RWPE2 (cell line): ENCODE measurements around the gene ANKS1B.

Experiments
- ATAC-seq: fragments of 200-7000 bp; cut with Tn5 transposase; 3 replicates; pipeline ENCODE4 v1.9.1; 2021; ENCODE audit warnings: low read depth
- DNase-seq: peaks from one replicate; pipeline ENCODE4 v3.0.0-alpha.2; 2020; ENCODE audit warnings: low spot score
- H3K27ac ChIP-seq: fragments of 450-650 bp; 2 replicates; pipeline ENCODE4 v1.5.1; 2017; ENCODE audit warnings: mild to moderate bottlenecking; ENCODE audit not compliant: poor library complexity, severe bottlenecking
- H3K27me3 ChIP-seq: fragments of 250-450 bp; sonication (Bioruptor Pico); 2 replicates; pipeline ENCODE4 v1.5.1; 2021; ENCODE audit warnings: mild to moderate bottlenecking, moderate library complexity; ENCODE audit not compliant: insufficient read depth, poor library complexity, severe bottlenecking
- H3K36me3 ChIP-seq: fragments of 250-450 bp; sonication (Bioruptor Pico); 2 replicates; pipeline ENCODE4 v1.5.1; 2020; ENCODE audit warnings: low read depth, mild to moderate bottlenecking, moderate library complexity
- H3K4me1 ChIP-seq: fragments of 250-450 bp; sonication (Bioruptor Pico); 2 replicates; pipeline ENCODE4 v1.5.1; 2021; ENCODE audit warnings: mild to moderate bottlenecking, moderate library complexity; ENCODE audit not compliant: insufficient read depth, poor library complexity, severe bottlenecking
- H3K4me3 ChIP-seq: fragments of 250-450 bp; sonication (Bioruptor Pico); 2 replicates; pipeline ENCODE4 v1.5.1; 2021; ENCODE audit warnings: mild to moderate bottlenecking, moderate library complexity; ENCODE audit not compliant: severe bottlenecking
- H3K9me3 ChIP-seq: fragments of 250-450 bp; sonication (Bioruptor Pico); 2 replicates; pipeline ENCODE4 v1.5.1; 2021; ENCODE audit warnings: mild to moderate bottlenecking, moderate library complexity; ENCODE audit not compliant: severe bottlenecking
- TF ChIP-seq, protein P1 (sequence below): fragments of 450-650 bp; IDR thresholded peaks from one replicate; pipeline ENCODE4 v1.5.1; 2017; ENCODE audit warnings: mild to moderate bottlenecking, moderate library complexity; ENCODE audit not compliant: poor library complexity, severe bottlenecking

ANKS1B gene

DNA sequence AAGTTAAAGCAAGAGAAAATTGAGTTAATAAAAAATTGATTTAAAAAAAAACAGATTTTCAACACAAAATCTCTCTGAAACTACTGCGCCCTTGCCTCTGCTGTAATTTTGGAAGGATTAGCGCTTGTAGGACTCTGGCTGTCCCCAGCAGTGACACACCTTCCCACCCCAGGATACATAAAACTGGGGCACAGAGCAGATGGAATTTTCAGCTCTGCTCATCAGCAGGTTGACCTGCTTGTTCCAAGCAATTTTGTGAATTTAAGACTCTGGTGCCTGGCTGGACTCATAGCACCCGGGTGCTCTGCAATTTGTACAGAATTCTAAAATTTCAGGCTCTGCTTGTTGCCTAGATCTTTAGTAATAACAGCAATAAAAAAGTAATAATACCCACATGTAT, 595.0 kb downstream of the ANKS1B start:
- Histone ChIP-seq H3K4me1 (no peaks in the 10 kb centered on the region), H3K27ac (no peak overlapping the region), H3K27me3 (no peaks in the 10 kb centered on the region), H3K36me3 (no peaks in the 10 kb centered on the region), H3K9me3 (no peaks in the 10 kb centered on the region), H3K4me3 (no peak overlapping the region)
- ATAC-seq (no peak), DNase-seq (no peak)
- TF ChIP-seq, protein P1, sequence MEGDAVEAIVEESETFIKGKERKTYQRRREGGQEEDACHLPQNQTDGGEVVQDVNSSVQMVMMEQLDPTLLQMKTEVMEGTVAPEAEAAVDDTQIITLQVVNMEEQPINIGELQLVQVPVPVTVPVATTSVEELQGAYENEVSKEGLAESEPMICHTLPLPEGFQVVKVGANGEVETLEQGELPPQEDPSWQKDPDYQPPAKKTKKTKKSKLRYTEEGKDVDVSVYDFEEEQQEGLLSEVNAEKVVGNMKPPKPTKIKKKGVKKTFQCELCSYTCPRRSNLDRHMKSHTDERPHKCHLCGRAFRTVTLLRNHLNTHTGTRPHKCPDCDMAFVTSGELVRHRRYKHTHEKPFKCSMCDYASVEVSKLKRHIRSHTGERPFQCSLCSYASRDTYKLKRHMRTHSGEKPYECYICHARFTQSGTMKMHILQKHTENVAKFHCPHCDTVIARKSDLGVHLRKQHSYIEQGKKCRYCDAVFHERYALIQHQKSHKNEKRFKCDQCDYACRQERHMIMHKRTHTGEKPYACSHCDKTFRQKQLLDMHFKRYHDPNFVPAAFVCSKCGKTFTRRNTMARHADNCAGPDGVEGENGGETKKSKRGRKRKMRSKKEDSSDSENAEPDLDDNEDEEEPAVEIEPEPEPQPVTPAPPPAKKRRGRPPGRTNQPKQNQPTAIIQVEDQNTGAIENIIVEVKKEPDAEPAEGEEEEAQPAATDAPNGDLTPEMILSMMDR, result no peak

- Histone ChIP-seq H3K4me1 (no peaks in the 10 kb centered on the region), H3K9me3 (no peaks in the 10 kb centered on the region)
These were observed 596.0 kb downstream of the ANKS1B start for GRCh38 chr12:99388671-99389195.

GRCh38 chr12:99387661-99388060, 597.1 kb downstream of the ANKS1B start:
- no peak for ATAC-seq
- H3K27me3 ChIP-seq, result no peaks in the 10 kb centered on the region
- H3K4me1 ChIP-seq, result no peaks in the 10 kb centered on the region
- DNase-seq, result no peak
- no peaks in the 10 kb centered on the region for H3K36me3 ChIP-seq
- H3K27ac ChIP-seq, result no peak overlapping the region
- no peak overlapping the region for H3K4me3 ChIP-seq
- TF ChIP-seq, protein P1, result no peak
- no peaks in the 10 kb centered on the region for H3K9me3 ChIP-seq

More at GRCh38 chr12:99388671-99389195, 596.0 kb downstream of the ANKS1B start:
- Histone ChIP-seq H3K4me3 (no peak overlapping the region), H3K27me3 (no peaks in the 10 kb centered on the region), H3K36me3 (no peaks in the 10 kb centered on the region), H3K27ac (no peak overlapping the region)
- ATAC-seq (no peak), DNase-seq (no peak)
- TF ChIP-seq, protein P1, result no peak

GRCh38 chr12:99386907-99387306, 597.8 kb downstream of the ANKS1B start:
- 0 out of 3 replicates have a peak, but pooled peaks have one; percentile 33 for ATAC-seq
- H3K27ac ChIP-seq, result no peak overlapping the region
- no peaks in the 10 kb centered on the region for H3K27me3 ChIP-seq
- no peaks in the 10 kb centered on the region for H3K4me1 ChIP-seq
- TF ChIP-seq, protein P1, result peak; percentile 73
- H3K36me3 ChIP-seq, result no peaks in the 10 kb centered on the region
- DNase-seq, result no peak
- no peaks in the 10 kb centered on the region for H3K9me3 ChIP-seq
- H3K4me3 ChIP-seq, result no peak overlapping the region

- Histone ChIP-seq H3K27ac (no peak overlapping the region), H3K4me1 (no peaks in the 10 kb centered on the region), H3K4me3 (no peak overlapping the region), H3K27me3 (no peaks in the 10 kb centered on the region), H3K9me3 (no peaks in the 10 kb centered on the region), H3K36me3 (no peaks in the 10 kb centered on the region)
- no peak for ATAC-seq
- TF ChIP-seq, protein P1, result no peak
- no peak for DNase-seq
These were observed 601.5 kb downstream of the ANKS1B start for GRCh38 chr12:99383258-99383657.
